GM12878 (cell line): ENCODE data around the gene ZFTA. TPM values are rescaled to one million over a fixed set of nuclear protein-coding genes. Genes with fewer than 3 reads are reported as not detected.

Source experiments
- ATAC-seq: fragments of 200-7000 bp; cut with Tn5 transposase; 3 replicates; pipeline ENCODE4 v1.9.1; 2020; ENCODE audit warnings: mild to moderate bottlenecking, moderate library complexity
- BruUV-seq: library from RNA; stranded (reverse); fragments of 400-500 nt; replicated peaks from 2 replicates; lab custom pipeline; 2021; lab: Mats Ljungman, UMichigan
- CTCF ChIA-PET: fragments of 300-600 bp; sonication (Branson Sonifier 250); formaldehyde crosslinking; extraction: SDS; loops from one replicate; lab custom pipeline; 2021; ENCODE audit warnings: inconsistent platforms; lab: Yijun Ruan, JAX
- POLR2A ChIA-PET: fragments of 350-600 bp; formaldehyde crosslinking; extraction: SDS; loops from one replicate; lab custom pipeline; 2021; ENCODE audit warnings: inconsistent platforms; lab: Charles Lee
- RAD21 ChIA-PET: fragments of 300-600 bp; sonication (Branson Sonifier 250); formaldehyde crosslinking; loops from one replicate; lab custom pipeline; 2023; ENCODE audit warnings: antibody characterized with exemption; ENCODE audit not compliant: unreplicated experiment; lab: Charles Lee
- SMC1A ChIA-PET: fragments of 300-600 bp; sonication (Branson Sonifier 250); formaldehyde crosslinking; loops from one replicate; lab custom pipeline; 2023; ENCODE audit not compliant: unreplicated experiment, uncharacterized antibody; lab: Charles Lee
- DNase-seq: peaks from one replicate; pipeline ENCODE4 v3.0.0-alpha.2; 2011; ENCODE audit warnings: low read depth, low spot score
- FAIRE-seq: peaks from 3 replicates; lab custom pipeline; 2011; peaks lifted over from hg19 to GRCh38; lab: Jason Lieb, UNC
- H2AFZ ChIP-seq: 2 replicates; pipeline ENCODE4 v1.6.0; 2011; ENCODE audit warnings: low read depth, low read length, control low read depth; ENCODE audit not compliant: control insufficient read depth
- H3K27ac ChIP-seq: 2 replicates; pipeline ENCODE4 v1.5.1; 2011; ENCODE audit warnings: control low read depth; ENCODE audit not compliant: control insufficient read depth, insufficient read depth
- H3K27me3 ChIP-seq, 2 experiments: replicated peaks in 1 of 2; 2 replicates each; pipeline versions ENCODE4 v1.6.0 to v1.6.1; 2011; ENCODE audit warnings: low read length in 1 of 2; ENCODE audit not compliant: control insufficient read depth in 2 of 2, insufficient read depth in 2 of 2
- H3K36me3 ChIP-seq, 2 experiments: 2 replicates each; pipeline ENCODE4 v1.5.1; 2011; ENCODE audit warnings: low read length in 1 of 2; ENCODE audit not compliant: control insufficient read depth in 2 of 2, insufficient read depth in 2 of 2
- H3K4me1 ChIP-seq: 2 replicates; pipeline ENCODE4 v1.6.1; 2011; ENCODE audit warnings: mild to moderate bottlenecking, low read length, moderate library complexity, mixed read lengths; ENCODE audit not compliant: control insufficient read depth, insufficient read depth
- H3K4me2 ChIP-seq: 2 replicates; pipeline ENCODE4 v1.6.0; 2011; ENCODE audit warnings: control low read depth; ENCODE audit not compliant: control insufficient read depth, insufficient read depth
- H3K4me3 ChIP-seq: fragments of 200-600 bp; sonication (generic); 2 replicates; pipeline ENCODE4 v1.5.1; 2016
- H3K79me2 ChIP-seq: 2 replicates; pipeline ENCODE4 v1.6.0; 2011; ENCODE audit warnings: low read length; ENCODE audit not compliant: control insufficient read depth, insufficient read depth
- H3K9ac ChIP-seq: 2 replicates; pipeline ENCODE4 v1.8.0; 2011; ENCODE audit warnings: low read length, control low read depth, mixed read lengths; ENCODE audit not compliant: control insufficient read depth, insufficient read depth
- H3K9me3 ChIP-seq: replicated peaks from 3 replicates; pipeline ENCODE4 v1.5.1; 2011; ENCODE audit warnings: mild to moderate bottlenecking, low read length; ENCODE audit not compliant: control insufficient read depth, insufficient read depth
- H4K20me1 ChIP-seq: 2 replicates; pipeline ENCODE4 v1.6.0; 2011; ENCODE audit not compliant: control insufficient read depth, insufficient read depth
- ATF2 ChIP-seq: IDR thresholded peaks from 2 replicates; pipeline ENCODE4 v1.6.1; 2012; ENCODE audit warnings: low read length, inconsistent platforms
- BHLHE40 ChIP-seq, 2 experiments: fragments of 450-650 bp in 1 of 2; IDR thresholded peaks; 2 replicates each; pipeline ENCODE4 v1.6.1; 2011 to 2017; ENCODE audit warnings: low read depth in 2 of 2, borderline replicate concordance in 1 of 2, improper control_type of control experiment in 1 of 2, low read length in 1 of 2, mild to moderate bottlenecking in 1 of 2
- E2F4 ChIP-seq: IDR thresholded peaks from 2 replicates; pipeline ENCODE4 v1.6.1; 2012; ENCODE audit warnings: low read depth, low read length, improper control_type of control experiment
- EP300 ChIP-seq, 2 experiments: fragments of 150-350 bp in 1 of 2; IDR thresholded peaks; 2 replicates each; pipeline ENCODE4 v1.6.1; 2011 to 2012; ENCODE audit warnings: low read depth in 2 of 2, low read length in 2 of 2, borderline replicate concordance in 1 of 2, improper control_type of control experiment in 1 of 2, inconsistent platforms in 1 of 2; ENCODE audit not compliant: control insufficient read depth in 1 of 2
- HCFC1 ChIP-seq: fragments of 150-350 bp; IDR thresholded peaks from 2 replicates; pipeline ENCODE4 v1.6.1; 2014; ENCODE audit warnings: low read length
- LARP7 ChIP-seq: fragments of 450-650 bp; IDR thresholded peaks from 2 replicates; pipeline ENCODE4 v1.6.1; 2017; ENCODE audit warnings: mild to moderate bottlenecking
- MEF2A ChIP-seq: IDR thresholded peaks from 2 replicates; pipeline ENCODE4 v1.6.1; 2011; ENCODE audit warnings: low read depth, mild to moderate bottlenecking, low read length, moderate library complexity; ENCODE audit not compliant: insufficient read depth
- NBN ChIP-seq: fragments of 450-650 bp; IDR thresholded peaks from 2 replicates; pipeline ENCODE4 v1.6.1; 2016
- SMAD5 ChIP-seq: IDR thresholded peaks from 2 replicates; pipeline ENCODE4 v1.6.1; 2016; ENCODE audit warnings: antibody characterized with exemption, low read depth
- TAF1 ChIP-seq: IDR thresholded peaks from 2 replicates; pipeline ENCODE4 v1.6.1; 2011; ENCODE audit warnings: mild to moderate bottlenecking, low read depth, low read length, borderline replicate concordance
- TARDBP ChIP-seq: IDR thresholded peaks from 2 replicates; pipeline ENCODE4 v1.6.1; 2016; ENCODE audit warnings: borderline replicate concordance
- ZNF24 ChIP-seq: fragments of 450-650 bp; IDR thresholded peaks from 2 replicates; pipeline ENCODE4 v1.6.1; 2017; ENCODE audit warnings: antibody characterized with exemption, mild to moderate bottlenecking
- WGBS: methylation state at CpG from one replicate; pipeline ENCODE4 v1.1.6; 2016; ENCODE audit warnings: low lambda C conversion rate; ENCODE audit not compliant: insufficient replicate concordance, insufficient coverage; ENCODE audit errors: missing lambda C conversion rate; 5-methylcytosine and 5-hydroxymethylcytosine counted together
- in situ Hi-C: fragments of 300-500 bp; cut with MboI; formaldehyde crosslinking; loops from 9 replicates; pipeline ENCODE4 v1.14.3; 2018; ENCODE audit warnings: mixed read lengths
- intact Hi-C: fragments of 100-400 bp; cut with micrococcal nuclease; formaldehyde crosslinking; loops from one replicate; pipeline ENCODE4 v1.14.2; 2022; ENCODE audit not compliant: unreplicated experiment
- polyA plus RNA-seq, 11 experiments: library from polyadenylated mRNA; depleted of rRNA in 4 of 11; unstranded in 6 of 11; stranded (reverse) in 5 of 11; fragments of >200 nt; fragmentation: Nextera tagmentation in 4 of 11; fragmentation: Illumina TruSeq in 1 of 11; extraction: Ambion mirVana in 4 of 11; extraction: Trizol in 1 of 11; gene quantifications; 1 replicate in 1 of 11; 2 replicates in 10 of 11; pipeline versions ENCODE4 v1.2.1 to v1.2.3, GENCODE V29; 2011 to 2016; ENCODE audit warnings: inconsistent platforms in 2 of 11, missing spikeins in 2 of 11, low read depth in 1 of 11
- total RNA-seq, 4 experiments: library from RNA; depleted of rRNA in 3 of 4; stranded (reverse); fragments of >200 nt in 3 of 4; fragmentation: Illumina TruSeq in 1 of 4; extraction: Trizol in 1 of 4; gene quantifications; 2 replicates each; pipeline versions ENCODE4 v1.2.1 to v1.2.3, GENCODE V29; 2013 to 2021
- TF ChIP-seq, protein P1 (sequence below): IDR thresholded peaks from 2 replicates; pipeline ENCODE4 v1.6.1; 2011; ENCODE audit warnings: borderline replicate concordance, low read depth, mild to moderate bottlenecking, moderate library complexity, mixed read lengths, low read length; ENCODE audit not compliant: insufficient read depth; ENCODE audit errors: extremely low read length
- TF ChIP-seq, protein P2 (sequence below): fragments of 450-650 bp; formaldehyde crosslinking; IDR thresholded peaks from 2 replicates; pipeline ENCODE4 v1.4.0; 2022; ENCODE audit warnings: mild to moderate bottlenecking, moderate library complexity
- TF ChIP-seq, protein P3 (sequence below): IDR thresholded peaks from 2 replicates; pipeline ENCODE4 v1.6.1; 2011; ENCODE audit warnings: low read depth, mild to moderate bottlenecking, low read length, moderate library complexity, borderline replicate concordance; ENCODE audit errors: extremely low read depth

Gene ZFTA
- total and polyA plus RNA-seq, 10 of the 15 experiments (the other 5 are each of a cell fraction or from before 2014, with no cell fraction given), result 0.39 to 7.9 (median 2.2) TPM

GRCh38 chr11:63813035-63813562 is 44.5 kb upstream of the ZFTA start, which contains the start of gene SPINDOC:
SPINDOC (plus strand) TSS chr11:63813456; CDS start chr11:63813687, 231 bp downstream.
- RAD21 ChIA-PET, result interaction anchor here (1.3 kb wide), 1 partner anchor 25 kb away, joined by 8 read pairs; the partner anchor contains the start of gene MARK2
- Histone ChIP-seq H3K4me2 (peak within 1 kb of the TSS; percentile 89), H3K4me1 (peaks cover 7% of the 10 kb centered on the region; the same call in 1 of the 2 replicates), H3K9me3 (no peaks in the 10 kb centered on the region), H3K9ac (peak within 1 kb of the TSS; percentile 74), H3K79me2 (peaks cover 32% of the 10 kb centered on the region), H3K36me3 (peaks cover 4 to 12% of the 10 kb centered on the region in 2 experiments), H4K20me1 (peaks cover 4% of the 10 kb centered on the region; the same call in 1 of the 2 replicates), H3K27me3 (no peaks in the 10 kb centered on the region), H2AFZ (peak within 1 kb of the TSS; percentile 91), H3K4me3 (peak within 1 kb of the TSS; percentile 73), H3K27ac (peak within 1 kb of the TSS; percentile 83)
- SMC1A ChIA-PET, result no interaction called here
- ATAC-seq (peak; percentile 89), DNase-seq (no peak), FAIRE-seq (no peak)
- 2% methylated on average over 60 of the region's 65 CpGs for WGBS
- BruUV-seq, result no TSS peak
- in situ Hi-C loops (no loop called here), intact Hi-C loops (no loop called here)
- CTCF ChIA-PET, result no interaction called here
- POLR2A ChIA-PET, result interaction anchor here (0.5 to 1.0 kb wide), 4 partner anchors 15 to 63 kb away, joined by 3 read pairs; partner anchors contain the start of genes MARK2 and ZFTA
- peak; percentile 29; the same call in 1 of the 2 replicates for TF ChIP-seq LARP7
- TF ChIP-seq TARDBP, result no peak
- no peak for TF ChIP-seq NBN
- TF ChIP-seq MEF2A, result no peak
- TF ChIP-seq, protein P1, sequence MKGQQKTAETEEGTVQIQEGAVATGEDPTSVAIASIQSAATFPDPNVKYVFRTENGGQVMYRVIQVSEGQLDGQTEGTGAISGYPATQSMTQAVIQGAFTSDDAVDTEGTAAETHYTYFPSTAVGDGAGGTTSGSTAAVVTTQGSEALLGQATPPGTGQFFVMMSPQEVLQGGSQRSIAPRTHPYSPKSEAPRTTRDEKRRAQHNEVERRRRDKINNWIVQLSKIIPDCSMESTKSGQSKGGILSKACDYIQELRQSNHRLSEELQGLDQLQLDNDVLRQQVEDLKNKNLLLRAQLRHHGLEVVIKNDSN, result peak; percentile 29
- TF ChIP-seq TAF1, result peak; percentile 27; the same call in 1 of the 2 replicates
- no peak for TF ChIP-seq HCFC1
- TF ChIP-seq, protein P2, sequence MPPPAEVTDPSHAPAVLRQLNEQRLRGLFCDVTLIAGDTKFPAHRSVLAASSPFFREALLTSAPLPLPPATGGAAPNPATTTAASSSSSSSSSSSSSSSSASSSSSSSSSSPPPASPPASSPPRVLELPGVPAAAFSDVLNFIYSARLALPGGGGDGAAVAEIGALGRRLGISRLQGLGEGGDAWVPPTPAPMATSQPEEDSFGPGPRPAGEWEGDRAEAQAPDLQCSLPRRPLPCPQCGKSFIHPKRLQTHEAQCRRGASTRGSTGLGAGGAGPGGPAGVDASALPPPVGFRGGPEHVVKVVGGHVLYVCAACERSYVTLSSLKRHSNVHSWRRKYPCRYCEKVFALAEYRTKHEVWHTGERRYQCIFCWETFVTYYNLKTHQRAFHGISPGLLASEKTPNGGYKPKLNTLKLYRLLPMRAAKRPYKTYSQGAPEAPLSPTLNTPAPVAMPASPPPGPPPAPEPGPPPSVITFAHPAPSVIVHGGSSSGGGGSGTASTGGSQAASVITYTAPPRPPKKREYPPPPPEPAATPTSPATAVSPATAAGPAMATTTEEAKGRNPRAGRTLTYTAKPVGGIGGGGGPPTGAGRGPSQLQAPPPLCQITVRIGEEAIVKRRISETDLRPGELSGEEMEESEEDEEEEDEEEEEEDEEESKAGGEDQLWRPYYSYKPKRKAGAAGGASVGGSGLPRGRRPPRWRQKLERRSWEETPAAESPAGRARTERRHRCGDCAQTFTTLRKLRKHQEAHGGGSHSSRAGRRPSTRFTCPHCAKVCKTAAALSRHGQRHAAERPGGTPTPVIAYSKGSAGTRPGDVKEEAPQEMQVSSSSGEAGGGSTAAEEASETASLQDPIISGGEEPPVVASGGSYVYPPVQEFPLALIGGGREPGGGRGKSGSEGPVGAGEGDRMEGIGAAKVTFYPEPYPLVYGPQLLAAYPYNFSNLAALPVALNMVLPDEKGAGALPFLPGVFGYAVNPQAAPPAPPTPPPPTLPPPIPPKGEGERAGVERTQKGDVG, result no peak
- TF ChIP-seq, protein P3, sequence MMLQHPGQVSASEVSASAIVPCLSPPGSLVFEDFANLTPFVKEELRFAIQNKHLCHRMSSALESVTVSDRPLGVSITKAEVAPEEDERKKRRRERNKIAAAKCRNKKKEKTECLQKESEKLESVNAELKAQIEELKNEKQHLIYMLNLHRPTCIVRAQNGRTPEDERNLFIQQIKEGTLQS, result no peak
- no peak for TF ChIP-seq ATF2
- TF ChIP-seq BHLHE40 (IDR thresholded peaks at IDR 0.05; ENCODE audit: borderline replicate concordance in 1 of 2, low read depth in 2 of 2, low read length in 1 of 2), result peak; percentile 52 to 87; a peak in 3 of 4 replicates
- TF ChIP-seq E2F4, result peak; percentile 47; the same call in 1 of the 2 replicates
- TF ChIP-seq ZNF24, result no peak
- TF ChIP-seq SMAD5, result no peak
- TF ChIP-seq EP300 (IDR thresholded peaks at IDR 0.05; ENCODE audit: borderline replicate concordance in 1 of 2, control insufficient read depth in 1 of 2, low read depth in 2 of 2, low read length in 2 of 2), result no peak
